ENCODE measurements around the gene HSD17B13.

GRCh38 chr4:87258677-87259076 lies 64.0 kb downstream of the HSD17B13 start:
- TF ChIP-seq, protein P1, sequence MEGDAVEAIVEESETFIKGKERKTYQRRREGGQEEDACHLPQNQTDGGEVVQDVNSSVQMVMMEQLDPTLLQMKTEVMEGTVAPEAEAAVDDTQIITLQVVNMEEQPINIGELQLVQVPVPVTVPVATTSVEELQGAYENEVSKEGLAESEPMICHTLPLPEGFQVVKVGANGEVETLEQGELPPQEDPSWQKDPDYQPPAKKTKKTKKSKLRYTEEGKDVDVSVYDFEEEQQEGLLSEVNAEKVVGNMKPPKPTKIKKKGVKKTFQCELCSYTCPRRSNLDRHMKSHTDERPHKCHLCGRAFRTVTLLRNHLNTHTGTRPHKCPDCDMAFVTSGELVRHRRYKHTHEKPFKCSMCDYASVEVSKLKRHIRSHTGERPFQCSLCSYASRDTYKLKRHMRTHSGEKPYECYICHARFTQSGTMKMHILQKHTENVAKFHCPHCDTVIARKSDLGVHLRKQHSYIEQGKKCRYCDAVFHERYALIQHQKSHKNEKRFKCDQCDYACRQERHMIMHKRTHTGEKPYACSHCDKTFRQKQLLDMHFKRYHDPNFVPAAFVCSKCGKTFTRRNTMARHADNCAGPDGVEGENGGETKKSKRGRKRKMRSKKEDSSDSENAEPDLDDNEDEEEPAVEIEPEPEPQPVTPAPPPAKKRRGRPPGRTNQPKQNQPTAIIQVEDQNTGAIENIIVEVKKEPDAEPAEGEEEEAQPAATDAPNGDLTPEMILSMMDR (IDR thresholded peaks at IDR 0.05) = no peak
- no peak for TF ChIP-seq EP300 (IDR thresholded peaks at IDR 0.05)

Measured in ovary (tissue), 3 donors.